Bronchial epithelial cell (primary cell): ENCODE measurements around the gene VMP1. TPM values are rescaled to one million over a fixed set of nuclear protein-coding genes. Genes with fewer than 3 reads are reported as not detected.

Source experiments
- DNase-seq: peaks from one replicate; pipeline ENCODE4 v3.0.0-alpha.2; 2010; ENCODE audit warnings: low read depth
- FAIRE-seq: peaks from 2 replicates; lab custom pipeline; 2011; peaks lifted over from hg19 to GRCh38; lab: Jason Lieb, UNC
- H3K27me3 ChIP-seq: 2 replicates; pipeline ENCODE4 v1.5.1; 2011; ENCODE audit warnings: low read length; ENCODE audit not compliant: control insufficient read depth, insufficient read depth
- H3K36me3 ChIP-seq: 2 replicates; pipeline ENCODE4 v1.5.1; 2011; ENCODE audit warnings: low read length; ENCODE audit not compliant: control insufficient read depth, insufficient read depth
- H3K4me3 ChIP-seq: 2 replicates; pipeline ENCODE4 v1.5.1; 2011; ENCODE audit warnings: mild to moderate bottlenecking, low read depth, low read length, control low read depth
- CTCF ChIP-seq: IDR thresholded peaks from 2 replicates; pipeline ENCODE4 v1.5.1; 2011; ENCODE audit warnings: mild to moderate bottlenecking, moderate library complexity, low read length, control low read depth, inconsistent platforms; ENCODE audit not compliant: insufficient read depth, severe bottlenecking
- total RNA-seq: library from RNA; depleted of rRNA; stranded (reverse); fragments of >200 nt; gene quantifications from 2 replicates; pipeline ENCODE4 v1.2.1, GENCODE V29; 2014

The VMP1 gene
- total RNA-seq, 1 donor from 2014 or later: 120 TPM

GRCh38 chr17:59734226-59734625 lies 26.8 kb downstream of the VMP1 start:
- no peaks in the 10 kb centered on the region for H3K36me3 ChIP-seq
- DNase-seq (no peak), FAIRE-seq (no peak)

GRCh38 chr17:59737324-59737723 lies 29.9 kb downstream of the VMP1 start:
- FAIRE-seq (no peak), DNase-seq (no peak)
- no peaks in the 10 kb centered on the region for H3K27me3 ChIP-seq
- no peak for TF ChIP-seq CTCF
- no peaks in the 10 kb centered on the region for H3K36me3 ChIP-seq
- H3K4me3 ChIP-seq: no peak overlapping the region

More at GRCh38 chr17:59734226-59734625, 26.8 kb downstream of the VMP1 start:
- no peaks in the 10 kb centered on the region for H3K27me3 ChIP-seq
- no peak for TF ChIP-seq CTCF
- no peak overlapping the region for H3K4me3 ChIP-seq

GRCh38 chr17:59743842-59744241 lies 36.4 kb downstream of the VMP1 start:
- Histone ChIP-seq H3K4me3 (no peak overlapping the region), H3K27me3 (no peaks in the 10 kb centered on the region), H3K36me3 (peaks cover 3% of the 10 kb centered on the region)
- TF ChIP-seq CTCF: no peak
- FAIRE-seq: no peak
- no peak for DNase-seq

GRCh38 chr17:59745040-59745439 lies 37.6 kb downstream of the VMP1 start:
- Histone ChIP-seq H3K4me3 (no peak overlapping the region), H3K36me3 (peaks cover 3% of the 10 kb centered on the region), H3K27me3 (no peaks in the 10 kb centered on the region)
- no peak for TF ChIP-seq CTCF
- FAIRE-seq (no peak), DNase-seq (no peak)

- H3K27me3 ChIP-seq: no peaks in the 10 kb centered on the region
- H3K4me3 ChIP-seq: no peak overlapping the region
- DNase-seq (no peak), FAIRE-seq (no peak)
- peak; percentile 25 for TF ChIP-seq CTCF
- H3K36me3 ChIP-seq: peaks cover 3% of the 10 kb centered on the region
These were observed 39.5 kb downstream of the VMP1 start for GRCh38 chr17:59746849-59747445.

- H3K4me3 ChIP-seq: no peak overlapping the region
- TF ChIP-seq CTCF: no peak
- H3K36me3 ChIP-seq: no peaks in the 10 kb centered on the region
- FAIRE-seq (no peak), DNase-seq (no peak)
- no peaks in the 10 kb centered on the region for H3K27me3 ChIP-seq
These were observed 41.1 kb downstream of the VMP1 start for GRCh38 chr17:59748591-59748990.
